ENCODE results near the gene IL16.
"Not testable (repeated sequence)": the region's sequence is repeated elsewhere in the genome, so short reads cannot be mapped to it uniquely, and the experiment has no call there.

Gene IL16

DNA sequence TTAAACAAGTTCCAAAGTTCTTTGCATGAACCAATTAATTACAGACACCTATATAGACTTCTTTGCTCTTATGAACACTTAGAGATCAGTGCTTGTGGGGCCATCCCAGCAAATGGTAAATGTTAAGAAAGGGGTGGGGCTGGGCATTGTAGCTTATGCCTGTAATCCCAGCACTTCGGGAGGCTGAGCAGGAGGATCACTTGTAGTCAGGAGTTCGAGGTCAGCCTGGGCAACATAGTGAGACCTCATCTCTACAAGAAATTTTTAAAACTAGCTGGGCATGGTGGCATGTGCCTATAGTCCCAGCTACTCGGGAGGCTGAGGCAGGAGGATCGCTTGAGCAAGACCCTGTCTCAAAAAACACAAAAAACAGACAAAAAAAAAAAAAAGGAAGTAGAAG is 146.7 kb downstream of the IL16 start:
- no peak for DNase-seq

DNA sequence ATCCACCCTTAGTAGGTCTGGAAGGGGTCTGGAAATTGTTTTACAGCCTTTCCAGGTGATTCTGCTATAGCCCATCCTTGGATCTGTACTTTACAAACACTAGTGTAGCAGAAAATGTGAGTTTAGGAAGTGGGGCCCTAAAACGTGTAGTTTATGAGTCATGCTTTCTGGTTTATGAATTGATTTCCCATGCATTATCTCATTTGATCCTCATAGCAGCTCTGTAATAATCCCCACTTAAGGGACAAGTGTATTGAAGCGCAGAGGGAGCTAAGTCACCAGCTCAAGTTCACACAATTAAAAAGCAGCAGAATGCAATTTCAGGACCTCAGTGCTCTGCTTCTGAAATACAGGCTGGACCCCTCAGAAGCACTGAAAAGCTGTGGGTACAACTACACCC is 149.9 kb downstream of the IL16 start:
- no peak for DNase-seq

DNA sequence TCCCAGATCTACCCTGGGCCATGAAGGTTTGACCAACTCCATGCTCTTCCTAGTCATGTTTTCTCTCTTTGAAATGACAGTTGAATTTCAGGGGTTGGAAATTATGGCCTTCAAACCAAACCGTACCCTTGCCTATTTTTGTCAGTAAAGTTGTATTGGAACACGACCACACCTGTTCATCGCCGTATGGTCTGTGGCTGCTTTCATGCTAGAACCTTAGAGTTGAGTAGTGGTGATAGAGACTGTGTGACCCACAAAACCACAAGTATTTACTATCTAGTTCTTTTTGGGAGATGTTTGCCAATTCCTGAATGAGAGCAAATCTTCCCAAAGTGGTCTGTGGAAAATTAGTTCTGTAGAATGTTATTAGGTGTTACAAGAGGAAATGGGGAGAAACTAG is 151.2 kb downstream of the IL16 start:
- DNase-seq = no peak

DNA sequence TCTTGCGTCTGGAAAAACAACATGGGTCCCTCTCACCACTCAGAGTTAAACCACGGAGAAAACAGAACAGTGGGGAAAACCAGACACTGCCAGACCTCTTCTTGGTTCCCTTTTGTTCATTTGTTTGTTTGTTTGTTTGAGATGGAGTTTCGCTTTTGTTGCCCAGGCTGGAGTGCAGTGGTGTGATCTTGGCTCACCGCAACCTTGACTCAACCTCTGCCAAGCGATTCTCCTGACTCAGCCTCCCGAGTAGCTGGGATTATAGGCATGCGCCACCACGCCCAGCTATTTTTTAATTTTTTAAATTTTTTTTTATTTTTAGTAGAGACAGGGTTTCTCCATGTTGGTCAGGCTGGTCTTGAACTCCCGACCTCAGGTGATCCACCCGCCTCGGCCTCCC is 152.0 kb downstream of the IL16 start:
- not testable (repeated sequence) for DNase-seq

DNA sequence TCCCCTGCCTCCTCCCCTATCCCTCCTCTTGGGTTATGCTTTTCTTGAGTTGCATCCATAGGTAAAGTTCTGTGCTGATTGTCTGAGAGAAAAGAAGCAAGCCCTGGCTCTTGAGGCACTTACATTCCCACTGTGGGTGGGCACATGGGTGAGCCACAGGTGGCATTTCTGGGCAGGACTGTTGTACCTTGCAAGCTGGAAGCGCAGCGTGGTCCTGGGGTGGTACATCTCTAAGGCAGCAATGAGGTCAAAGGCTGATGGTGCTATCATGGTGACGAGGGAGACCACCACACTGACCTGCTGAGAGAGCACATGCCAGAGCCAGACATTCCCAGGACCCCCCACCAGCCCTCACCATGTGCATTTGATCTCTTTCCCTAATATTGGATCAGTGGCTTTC is 152.6 kb downstream of the IL16 start:
- DNase-seq = no peak

DNA sequence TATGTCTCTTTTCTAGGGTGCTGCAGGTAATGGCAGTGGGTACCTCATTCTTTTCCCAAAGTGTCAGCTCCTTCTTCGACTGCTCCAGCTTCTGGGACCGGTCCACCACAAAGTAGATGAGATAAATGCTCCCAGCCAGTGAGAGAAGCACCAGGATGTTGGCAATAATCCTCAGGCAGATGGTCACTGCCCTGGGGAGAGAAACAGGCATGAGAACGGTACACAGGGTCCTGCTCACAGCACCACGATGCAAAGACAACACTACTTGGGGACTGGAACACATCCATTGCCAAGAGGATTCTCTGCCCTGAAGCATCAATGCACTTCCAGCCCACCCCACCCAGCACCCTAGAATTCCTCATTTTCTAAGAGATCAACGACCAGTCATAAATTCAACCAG is 155.0 kb downstream of the IL16 start:
- no peak for DNase-seq

DNA sequence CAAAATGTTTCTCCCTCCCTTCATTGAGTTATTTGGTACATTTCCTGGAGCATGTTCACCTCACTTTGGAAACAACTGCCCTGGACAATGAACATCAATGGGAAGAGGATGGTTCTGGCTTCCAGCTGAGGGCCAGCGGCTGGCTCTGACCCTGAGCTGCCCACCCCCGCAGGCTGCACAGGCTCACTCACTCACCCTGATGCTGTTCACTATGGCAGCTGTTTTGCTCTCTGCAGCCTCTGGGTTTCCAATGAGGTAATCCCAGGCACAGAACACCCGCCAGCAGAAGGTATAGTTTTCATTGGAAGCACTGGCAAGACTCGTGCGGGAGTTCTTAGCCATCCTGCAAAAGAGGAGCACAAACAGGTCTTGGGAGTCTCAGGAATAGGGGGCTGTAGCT is 159.6 kb downstream of the IL16 start:
- no peak for DNase-seq

DNA sequence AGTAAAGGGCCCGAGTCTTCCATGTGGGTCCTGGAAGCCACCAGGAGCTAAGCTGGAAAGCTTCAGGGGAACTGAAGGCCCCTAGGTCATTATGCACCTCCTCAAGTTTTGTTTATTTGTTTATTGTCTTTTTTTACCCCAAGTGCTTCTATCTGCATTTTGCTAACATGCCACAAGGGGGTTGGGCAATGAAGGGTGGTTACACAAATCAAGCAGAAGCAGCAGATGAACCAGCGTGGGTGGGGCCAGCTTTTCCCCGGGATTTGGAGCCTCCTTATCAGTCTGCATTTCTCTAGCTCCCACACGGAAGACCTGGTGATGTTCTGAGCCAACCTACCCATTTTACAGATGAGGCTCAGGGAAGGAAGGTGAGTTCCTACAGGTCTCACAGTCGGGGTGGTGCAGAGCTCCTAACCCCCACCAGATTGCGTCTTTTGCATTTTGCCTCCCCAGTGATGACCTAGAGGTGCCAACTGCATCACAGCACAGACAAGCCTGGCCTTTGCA is 160.6 kb downstream of the IL16 start:
- no peak for DNase-seq

DNA sequence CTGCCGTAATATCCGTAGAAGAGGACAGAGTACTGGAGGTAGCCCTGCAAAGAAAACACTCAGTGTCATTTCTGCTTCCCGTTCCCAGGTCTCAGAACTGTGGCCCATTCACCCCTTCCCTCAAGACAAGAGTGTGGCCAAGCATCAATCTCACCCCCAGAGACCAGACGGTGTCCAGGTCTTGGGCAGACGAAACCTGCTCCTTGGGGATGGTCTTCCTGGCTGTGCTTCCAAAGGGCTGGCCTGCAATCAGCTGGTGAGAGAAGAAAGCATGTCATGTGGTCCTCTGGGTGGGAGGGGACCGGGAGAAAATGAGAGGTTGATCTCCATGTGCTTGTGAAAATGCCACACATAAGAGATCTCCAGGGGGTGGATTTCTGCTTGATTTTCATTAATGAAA is 161.6 kb downstream of the IL16 start:
- DNase-seq = no peak

DNA sequence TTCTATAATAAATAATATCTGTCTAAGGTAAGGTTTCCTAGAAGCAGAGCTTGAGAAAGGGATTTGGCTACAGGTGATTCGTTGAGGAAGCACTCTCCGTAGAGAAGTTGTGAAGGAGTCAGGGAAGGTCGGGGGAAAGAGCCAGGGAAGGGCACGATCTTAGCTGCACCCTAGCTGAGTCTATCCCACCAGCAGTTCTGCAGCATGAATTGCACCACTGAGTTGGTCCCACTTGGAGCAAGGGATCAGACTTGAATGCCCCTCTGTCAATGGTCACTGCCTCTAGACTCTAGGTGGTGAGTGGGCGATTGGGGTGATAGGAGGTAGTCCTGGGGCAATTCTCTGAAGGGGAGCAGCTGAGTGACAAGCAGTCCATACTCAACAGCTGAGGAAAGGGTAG is 163.8 kb downstream of the IL16 start:
- DNase-seq = no peak

DNA sequence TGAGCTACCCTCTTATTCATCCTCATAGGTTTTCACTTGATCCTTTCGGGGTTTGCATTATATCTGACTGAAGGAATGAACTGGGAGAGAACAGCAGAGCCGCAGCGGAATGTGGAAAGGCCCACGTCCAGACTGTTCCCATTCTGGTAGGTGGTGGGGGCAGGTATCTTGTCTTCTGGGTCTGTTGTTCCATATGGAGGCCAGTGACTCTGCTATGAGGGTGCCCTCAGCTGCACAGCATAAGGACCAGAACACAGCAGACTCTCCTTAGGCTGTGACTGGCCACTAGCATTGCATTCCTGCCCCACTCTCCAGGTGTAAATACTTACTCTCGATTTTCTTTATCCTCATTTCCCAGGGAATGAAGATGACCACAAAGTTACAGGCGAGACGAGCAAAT is 165.2 kb downstream of the IL16 start:
- DNase-seq = no peak

DNA sequence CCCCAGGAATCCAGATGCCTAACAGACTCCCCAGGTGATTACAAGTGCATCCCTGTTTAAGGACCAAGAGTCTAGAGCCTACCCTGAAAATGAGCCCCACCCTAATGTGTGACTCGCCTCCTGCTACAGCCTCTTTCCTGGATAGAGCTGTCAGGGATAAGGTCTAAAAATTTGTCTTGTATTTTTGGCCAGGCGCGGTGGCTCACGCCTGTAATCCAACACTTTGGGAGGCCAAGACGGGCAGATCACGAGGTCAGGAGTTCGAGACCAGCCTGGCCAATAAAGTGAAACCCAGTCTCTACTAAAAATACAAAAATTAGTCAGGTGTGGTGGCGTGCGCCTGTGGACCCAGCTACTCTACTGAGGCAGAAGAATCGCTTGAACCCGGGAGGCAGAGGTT is 166.1 kb downstream of the IL16 start:
- DNase-seq = no peak

DNA sequence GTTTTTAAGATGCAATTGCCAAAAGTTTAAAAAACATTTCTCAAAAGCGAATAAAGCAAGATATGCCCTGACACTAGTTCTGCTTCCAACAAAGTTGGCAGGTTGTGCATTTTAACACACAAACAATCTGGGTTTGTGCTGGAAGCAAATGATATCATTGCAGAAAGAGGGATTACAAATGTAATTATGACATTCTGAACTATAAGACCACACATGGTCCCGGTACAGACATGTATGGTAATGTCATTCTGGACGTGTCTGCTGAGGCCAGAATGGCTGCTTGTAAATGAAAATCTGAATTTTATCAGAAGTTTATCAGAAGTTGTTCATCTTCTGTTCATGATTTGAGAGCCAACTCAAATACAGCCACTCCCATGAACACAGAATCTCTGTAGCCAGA is 166.6 kb downstream of the IL16 start:
- DNase-seq = no peak
